Heart left ventricle (tissue), 16 donors: ENCODE measurements around the gene ZCCHC7. TPM values are rescaled to one million over a fixed set of nuclear protein-coding genes. Genes with fewer than 3 reads are reported as not detected.

ENCODE experiments used
- ATAC-seq, 4 donors: fragments of 200-7000 bp; cut with Tn5 transposase; one replicate each; pipeline ENCODE4 v1.9.1; 2020 to 2022; ENCODE audit warnings: moderate library complexity in 4 of 4, mild to moderate bottlenecking in 3 of 4, moderate number of reproducible peaks in 1 of 4
- DNase-seq, 5 donors: peaks; one replicate each; pipeline ENCODE4 v3.0.0-alpha.2; 2020
- H3K27ac ChIP-seq, 12 donors: fragments of 200-600 bp; sonication (generic) in 4 of 12; one replicate each; pipeline versions ENCODE4 v1.5.0 to v1.8.0; 2016 to 2022; ENCODE audit warnings: mild to moderate bottlenecking in 2 of 12
- H3K27me3 ChIP-seq, 9 donors: fragments of 200-600 bp; sonication (generic) in 2 of 9; one replicate each; pipeline versions ENCODE4 v1.5.1 to v1.8.0; 2016 to 2022; ENCODE audit warnings: mild to moderate bottlenecking in 3 of 9
- H3K36me3 ChIP-seq, 9 donors: fragments of 200-600 bp; sonication (generic) in 2 of 9; one replicate each; pipeline versions ENCODE4 v1.5.0 to v1.8.0; 2018 to 2022; ENCODE audit warnings: mild to moderate bottlenecking in 2 of 9
- H3K4me1 ChIP-seq, 12 donors: fragments of 200-600 bp; sonication (generic) in 4 of 12; one replicate each; pipeline versions ENCODE4 v1.5.0 to v1.8.0; 2016 to 2022; ENCODE audit warnings: mild to moderate bottlenecking in 3 of 12
- H3K4me3 ChIP-seq, 12 donors: fragments of 200-600 bp; sonication (generic) in 4 of 12; one replicate each; pipeline versions ENCODE4 v1.5.0 to v1.8.0; 2017 to 2022; ENCODE audit warnings: mild to moderate bottlenecking in 9 of 12, moderate library complexity in 4 of 12
- H3K9me3 ChIP-seq, 12 donors: fragments of 200-600 bp; sonication (generic) in 4 of 12; one replicate each; pipeline versions ENCODE4 v1.5.0 to v1.8.0; 2016 to 2022; ENCODE audit warnings: mild to moderate bottlenecking in 1 of 12
- POLR2A ChIP-seq, 2 donors: fragments of 450-650 bp; IDR thresholded peaks; one replicate each; pipeline ENCODE4 v1.6.1; 2017; ENCODE audit warnings: antibody characterized with exemption in 2 of 2, mild to moderate bottlenecking in 2 of 2, moderate library complexity in 2 of 2
- WGBS, 4 donors: extraction: QIAGEN DNeasy Blood & Tissue Kit in 2 of 4; methylation state at CpG; one replicate each; pipeline versions ENCODE4 v1.1.5 to v1.1.7; 2013 to 2018; 5-methylcytosine and 5-hydroxymethylcytosine counted together
- intact Hi-C, 10 donors: fragments of 100-400 bp; cut with DNase I; formaldehyde crosslinking; loops; one replicate each; pipeline versions ENCODE4 v1.11.1 to v1.14.2; 2022
- polyA plus RNA-seq, 2 donors: library from polyadenylated mRNA; stranded (reverse); fragments of 200-250 nt; gene quantifications; one replicate each; pipeline ENCODE4 v1.2.3, GENCODE V29; 2013
- total RNA-seq, 9 donors: library from RNA; depleted of rRNA in 2 of 9; stranded (reverse); fragments of >200 nt in 2 of 9; fragmentation: NEBNext Ultra II Directional in 3 of 9; extraction: Animal tissue kit (Norgen Biotek cat#: 25700) in 3 of 9; gene quantifications; one replicate each; pipeline versions ENCODE4 v1.1.0 to v1.2.4, GENCODE V29; 2016 to 2023
- TF ChIP-seq, protein P1 (sequence below), 12 donors: fragments of 200-600 bp; sonication (generic) in 4 of 12; IDR thresholded peaks; one replicate each; pipeline versions ENCODE4 v1.5.0 to v1.8.0; 2018 to 2022; ENCODE audit warnings: antibody characterized with exemption in 12 of 12, mild to moderate bottlenecking in 5 of 12
- donor health status: ischemic (EF 13 %, LVEDD 7.1; RV severe dilation, severe dysfunction).
- donor health status: healthy with polysubstance abuse.
- donor health status: DM: no; HTN: yes; CAD: no.
- donor health status: DM: no; HTN: no; CAD: no.
- donor health status: ischemic (EF 25% LVEDD 6.9; RV normal size, moderate dysfunction).
- donor health status: ischemic (EF 25% LVEDD 5.7; RV mildly dilated, moderate dysfunction).
- donor health status: healthy.
- donor health status: DM: yes; HTN: yes; CAD: no.
- donor health status: ischemic (EF 35%, LVEDD 5.7; RV mildly dilated, moderate dysfunction).
- donor health status: nonischemic (EF 11% LVEDD 7.7; RV severe dilation, severe dysfunction).
- donor health status: DM: yes; HTN: yes; CAD: no.
- donor health status: PGD.
- donor health status: ischemic (EF 29% LVEDD 5.4; RV normal size, mild dysfunction).
- donor health status: nonischemic (EF 23%, LVEDD 6.1; RV moderate dilation, normal function).

Gene ZCCHC7
- total and polyA plus RNA-seq, 11 donors, result 3.5 to 14.8 (median 8.4) TPM

GRCh38 chr9:37242089-37242488 is 121.7 kb downstream of the ZCCHC7 start:
- Histone ChIP-seq H3K4me1 (peaks cover 0 to 9% (median 0%) of the 10 kb centered on the region in 12 donors), H3K27me3 (no peaks in the 10 kb centered on the region), H3K36me3 (no peaks in the 10 kb centered on the region), H3K27ac (no peak overlapping the region), H3K4me3 (no peak overlapping the region), H3K9me3 (no peaks in the 10 kb centered on the region)
- TF ChIP-seq POLR2A (IDR thresholded peaks at IDR 0.05), result no peak
- TF ChIP-seq, protein P1, sequence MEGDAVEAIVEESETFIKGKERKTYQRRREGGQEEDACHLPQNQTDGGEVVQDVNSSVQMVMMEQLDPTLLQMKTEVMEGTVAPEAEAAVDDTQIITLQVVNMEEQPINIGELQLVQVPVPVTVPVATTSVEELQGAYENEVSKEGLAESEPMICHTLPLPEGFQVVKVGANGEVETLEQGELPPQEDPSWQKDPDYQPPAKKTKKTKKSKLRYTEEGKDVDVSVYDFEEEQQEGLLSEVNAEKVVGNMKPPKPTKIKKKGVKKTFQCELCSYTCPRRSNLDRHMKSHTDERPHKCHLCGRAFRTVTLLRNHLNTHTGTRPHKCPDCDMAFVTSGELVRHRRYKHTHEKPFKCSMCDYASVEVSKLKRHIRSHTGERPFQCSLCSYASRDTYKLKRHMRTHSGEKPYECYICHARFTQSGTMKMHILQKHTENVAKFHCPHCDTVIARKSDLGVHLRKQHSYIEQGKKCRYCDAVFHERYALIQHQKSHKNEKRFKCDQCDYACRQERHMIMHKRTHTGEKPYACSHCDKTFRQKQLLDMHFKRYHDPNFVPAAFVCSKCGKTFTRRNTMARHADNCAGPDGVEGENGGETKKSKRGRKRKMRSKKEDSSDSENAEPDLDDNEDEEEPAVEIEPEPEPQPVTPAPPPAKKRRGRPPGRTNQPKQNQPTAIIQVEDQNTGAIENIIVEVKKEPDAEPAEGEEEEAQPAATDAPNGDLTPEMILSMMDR (IDR thresholded peaks at IDR 0.05), result no peak
- intact Hi-C loops, result no loop called here
- 82 to 92% (median 87%) methylated on average over 1 of the region's 1 CpG for WGBS, 4 donors
- no peak for DNase-seq
- no peak for ATAC-seq

- TF ChIP-seq, protein P1 (IDR thresholded peaks at IDR 0.05), result no peak
- TF ChIP-seq POLR2A (IDR thresholded peaks at IDR 0.05), result no peak
- Histone ChIP-seq H3K36me3 (no peaks in the 10 kb centered on the region), H3K4me3 (no peak overlapping the region), H3K4me1 (peaks cover 0 to 14% (median 0%) of the 10 kb centered on the region in 12 donors), H3K27me3 (no peaks in the 10 kb centered on the region), H3K27ac (no peak overlapping the region), H3K9me3 (no peaks in the 10 kb centered on the region)
- DNase-seq, result no peak
- no peak for ATAC-seq
- WGBS, 4 donors, result 85 to 90% (median 87%) methylated on average over 5 of the region's 5 CpGs
- intact Hi-C loops, result no loop called here
Measured at GRCh38 chr9:37243588-37244345, 123.4 kb downstream of the ZCCHC7 start.

DNA sequence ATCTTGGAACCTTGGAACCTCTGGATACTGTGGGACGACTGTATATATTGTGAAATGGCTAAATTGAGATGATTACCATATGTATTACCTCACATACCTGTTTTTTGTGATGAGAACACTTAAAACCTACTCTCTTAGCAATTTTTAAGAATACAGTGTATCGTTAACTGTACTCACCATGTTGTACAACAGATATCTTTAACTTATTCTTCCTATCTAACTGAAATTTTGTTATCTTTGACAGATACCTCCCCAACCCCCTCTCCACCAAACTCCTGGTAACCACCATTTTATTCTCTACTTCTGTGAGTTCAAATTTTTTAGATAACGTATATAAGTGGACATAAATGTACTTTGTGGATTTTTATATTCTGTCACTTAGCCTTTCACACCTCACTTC is 126.5 kb downstream of the ZCCHC7 start:
- no peak overlapping the region for H3K4me3 ChIP-seq
- DNase-seq (no peak), ATAC-seq (no peak)
- H3K9me3 ChIP-seq, result no peaks in the 10 kb centered on the region
- H3K36me3 ChIP-seq, result peaks cover 0 to 6% (median 0%) of the 10 kb centered on the region in 9 donors
- H3K4me1 ChIP-seq, result peaks cover 0 to 14% (median 0%) of the 10 kb centered on the region in 12 donors
- WGBS, 4 donors, result 96 to 97% (median 97%) methylated on average over 3 of the region's 3 CpGs
- TF ChIP-seq, protein P1 (IDR thresholded peaks at IDR 0.05), result no peak
- no peak for TF ChIP-seq POLR2A (IDR thresholded peaks at IDR 0.05)
- H3K27ac ChIP-seq, result no peak overlapping the region
- no peaks in the 10 kb centered on the region for H3K27me3 ChIP-seq
- intact Hi-C loops, result no loop called here

- TF ChIP-seq, protein P1 (IDR thresholded peaks at IDR 0.05), result no peak
- no peak for TF ChIP-seq POLR2A (IDR thresholded peaks at IDR 0.05)
- peaks cover 0 to 6% (median 0%) of the 10 kb centered on the region in 9 donors for H3K36me3 ChIP-seq
- no peak overlapping the region for H3K4me3 ChIP-seq
- no peaks in the 10 kb centered on the region for H3K9me3 ChIP-seq
- H3K4me1 ChIP-seq, result peaks cover 0 to 5% (median 0%) of the 10 kb centered on the region in 12 donors
- no peaks in the 10 kb centered on the region for H3K27me3 ChIP-seq
- DNase-seq (no peak), ATAC-seq (no peak)
- no peak overlapping the region for H3K27ac ChIP-seq
- intact Hi-C loops, result no loop called here
Measured at GRCh38 chr9:37248651-37249163, 128.3 kb downstream of the ZCCHC7 start.
